GM04503 (cell line): Measurements from ENCODE around the gene GZMM.

ENCODE experiments used
- DNase-seq: peaks from one replicate; pipeline ENCODE4 v3.0.0-alpha.2; 2012; ENCODE audit warnings: low read depth

GZMM gene

DNA sequence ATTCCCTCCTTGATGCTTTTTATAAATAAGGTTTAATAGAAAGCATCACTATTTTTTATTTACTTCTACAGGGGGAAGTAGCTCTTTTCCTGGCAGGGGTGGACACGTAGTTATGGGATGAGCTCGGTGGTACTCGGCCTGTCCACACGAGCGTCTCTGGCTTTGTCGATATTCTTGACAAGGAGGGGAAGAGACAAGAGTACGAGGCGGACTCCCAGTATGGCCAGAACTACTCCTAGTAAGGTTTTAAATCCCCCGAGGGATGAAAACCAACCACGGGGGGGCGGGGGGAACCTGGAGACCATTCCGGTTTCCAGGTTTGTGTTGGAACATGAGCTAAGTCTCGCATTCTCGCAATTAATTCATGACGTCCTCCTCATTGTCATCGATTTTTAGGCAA is 23.0 kb downstream of the GZMM start:
- no peak for DNase-seq

DNA sequence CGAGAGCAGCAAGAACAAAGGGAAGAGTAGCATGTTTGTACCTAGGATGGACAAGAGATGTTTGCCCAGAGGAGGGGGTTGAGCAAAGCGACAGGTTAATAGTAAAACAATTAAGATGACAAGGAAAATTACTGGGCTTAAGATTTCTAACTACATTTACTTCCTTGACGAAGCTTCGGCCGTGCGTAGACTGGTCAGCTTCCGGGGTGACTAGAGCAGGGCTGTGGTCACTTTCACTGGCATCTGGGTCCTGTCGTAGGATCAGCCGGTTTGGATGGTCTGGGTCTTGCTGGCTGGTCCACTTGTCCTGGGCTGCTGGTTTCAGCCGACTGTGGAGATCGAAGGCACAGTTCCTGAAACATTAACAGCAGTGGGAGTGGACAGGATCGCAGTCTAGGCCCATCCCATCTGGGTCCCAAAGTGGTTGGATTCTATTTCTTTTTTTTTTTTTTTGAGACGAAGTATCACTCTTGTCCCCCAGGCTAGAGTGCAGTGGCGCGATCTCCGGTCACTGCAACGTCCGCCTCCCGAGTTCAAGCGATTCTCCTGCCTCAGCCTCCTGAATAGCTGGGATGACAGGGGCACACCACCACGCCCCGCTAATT is 23.5 kb downstream of the GZMM start:
- no peak for DNase-seq

DNA sequence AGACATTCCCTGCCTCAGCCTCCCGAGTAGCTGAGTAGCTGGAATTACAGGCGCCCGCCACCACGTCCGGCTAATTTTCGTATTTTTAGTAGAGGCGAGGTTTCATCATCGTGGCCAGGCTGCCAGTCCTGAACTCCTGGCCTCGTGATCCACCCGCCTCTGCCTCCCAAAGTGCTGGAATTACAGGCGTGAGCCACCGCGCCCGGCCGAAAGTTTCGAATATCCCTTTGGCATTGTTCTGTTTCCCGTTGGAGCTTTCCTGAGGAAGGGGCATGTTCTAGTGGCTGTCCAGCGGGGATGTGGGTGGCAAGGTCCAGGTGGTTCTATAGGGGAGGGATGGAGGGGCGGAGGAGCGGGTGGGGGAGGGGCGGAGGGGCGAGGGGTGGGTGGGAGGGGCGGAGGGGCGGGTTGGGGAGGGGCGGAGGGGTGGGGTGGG is 26.4 kb downstream of the GZMM start:
- DNase-seq: no peak

DNA sequence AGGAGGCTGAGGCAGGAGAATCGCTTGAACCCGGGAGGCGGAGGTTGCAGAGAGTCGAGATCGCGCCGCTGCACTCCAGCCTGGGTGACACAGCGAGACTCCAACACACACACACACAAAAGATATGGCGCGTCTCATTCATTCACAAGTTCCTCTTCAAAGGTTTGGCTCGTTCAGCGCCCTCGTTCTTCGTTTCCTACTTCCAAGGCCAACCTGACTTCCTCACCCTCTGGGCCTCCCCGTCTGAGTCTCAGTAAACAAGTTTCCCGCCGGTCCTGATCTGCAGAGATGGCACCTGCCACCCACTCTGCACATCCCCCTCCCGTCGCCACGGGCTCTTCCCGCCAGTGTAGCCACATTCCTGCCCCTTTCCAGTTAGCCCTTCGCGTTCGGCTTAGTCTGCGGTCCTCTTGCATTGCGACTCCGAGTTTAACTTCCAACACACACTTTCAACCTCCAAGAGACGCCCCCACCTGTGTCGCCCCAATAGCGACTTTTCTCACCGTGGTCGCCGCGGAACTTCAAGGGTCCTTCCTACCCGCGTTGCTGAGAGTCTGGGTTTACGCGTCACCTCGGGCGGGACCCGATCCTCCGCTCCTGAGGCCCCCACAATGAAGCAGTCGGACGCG is 27.2 kb downstream of the GZMM start:
- no peak for DNase-seq

DNA sequence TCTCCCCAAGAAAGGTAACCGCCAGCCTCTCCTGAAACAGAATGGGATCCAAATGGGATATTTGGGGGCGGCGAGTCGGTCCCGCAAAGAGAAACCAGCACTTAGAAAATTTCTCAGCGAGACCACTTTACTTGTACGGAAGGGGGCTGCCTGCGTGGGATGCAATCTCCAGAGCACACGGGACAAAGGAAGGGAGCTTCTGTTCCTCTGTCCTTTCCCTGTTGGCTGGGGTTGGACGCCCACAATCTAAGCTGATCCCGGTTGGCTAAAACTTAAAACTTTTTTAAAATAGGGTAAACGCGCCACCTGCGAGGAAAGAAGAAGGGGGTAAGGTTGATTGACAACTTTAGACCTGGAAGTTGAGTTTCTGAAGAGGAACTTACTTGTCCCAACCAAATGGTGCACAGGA is 27.7 kb downstream of the GZMM start:
- DNase-seq: no peak

DNA sequence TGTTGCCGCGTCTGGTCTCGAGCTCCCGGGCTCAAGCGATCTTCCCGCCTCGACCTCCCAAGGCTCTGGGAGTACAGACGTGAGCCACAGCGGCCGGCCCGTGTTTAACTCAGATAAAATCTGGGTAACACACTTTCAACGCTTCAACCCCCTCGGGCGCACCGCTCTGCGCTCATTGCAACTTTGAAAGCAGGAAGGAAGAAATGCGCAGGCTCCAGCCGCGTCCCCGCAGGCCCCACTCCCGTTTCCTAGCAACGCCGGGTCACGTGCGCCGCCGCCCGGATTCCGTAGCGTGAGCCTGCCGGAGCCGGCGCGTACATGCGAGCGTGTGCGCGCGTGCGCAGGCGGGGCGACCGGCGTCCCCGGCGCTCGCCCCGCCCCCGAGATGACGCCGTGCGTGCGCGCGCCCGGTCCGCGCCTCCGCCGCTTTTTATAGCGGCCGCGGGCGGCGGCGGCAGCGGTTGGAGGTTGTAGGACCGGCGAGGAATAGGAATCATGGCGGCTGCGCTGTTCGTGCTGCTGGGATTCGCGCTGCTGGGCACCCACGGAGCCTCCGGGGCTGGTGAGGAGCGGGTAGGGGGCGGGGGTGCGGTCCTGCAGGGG is 28.4 kb downstream of the GZMM start, which contains the start of gene BSG:
BSG (plus strand) TSS at position 457 of the 603 bp plus-strand sequence; CDS start at position 496, 39 bp downstream.
- DNase-seq: peak; percentile 70

DNA sequence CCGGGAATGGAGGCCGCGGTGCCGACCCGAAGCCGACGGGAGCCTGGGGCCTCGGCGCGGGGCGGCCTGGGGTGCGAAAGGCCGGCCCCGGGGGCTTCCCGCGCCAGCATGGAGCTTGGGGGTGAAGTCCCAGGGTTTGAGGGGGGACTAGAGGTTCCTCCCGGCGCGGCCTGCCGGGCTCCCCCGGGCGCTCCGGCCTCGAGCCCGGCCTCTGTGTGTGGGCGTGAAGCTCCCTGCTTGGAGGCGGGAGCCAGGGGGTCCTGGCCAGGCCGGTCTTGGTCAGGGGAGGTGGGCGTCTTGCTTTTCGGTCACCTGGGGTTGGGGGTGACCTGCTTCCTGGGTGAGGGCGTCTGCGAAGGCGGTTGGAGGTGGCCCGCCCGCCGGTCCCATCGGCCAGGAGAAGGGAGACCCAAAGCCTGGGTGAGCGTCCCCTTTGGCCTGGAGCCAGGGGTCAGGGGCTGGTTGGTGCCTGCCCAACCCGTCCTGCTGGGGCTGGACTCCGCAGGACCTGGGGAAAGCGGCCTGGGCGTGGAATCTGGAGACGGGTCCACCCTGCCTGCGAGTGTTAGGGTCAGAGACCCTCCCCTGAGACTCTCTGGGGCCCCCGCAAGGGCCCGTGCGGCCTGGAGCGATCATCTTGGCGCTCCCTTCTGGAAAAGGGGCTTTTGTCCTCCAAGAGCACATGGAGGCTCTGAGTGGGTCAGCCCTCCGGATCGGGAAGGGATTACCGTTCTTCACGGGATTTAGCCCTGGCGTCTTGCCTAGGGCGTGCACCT is 29.1 kb downstream of the GZMM start:
- no peak for DNase-seq

DNA sequence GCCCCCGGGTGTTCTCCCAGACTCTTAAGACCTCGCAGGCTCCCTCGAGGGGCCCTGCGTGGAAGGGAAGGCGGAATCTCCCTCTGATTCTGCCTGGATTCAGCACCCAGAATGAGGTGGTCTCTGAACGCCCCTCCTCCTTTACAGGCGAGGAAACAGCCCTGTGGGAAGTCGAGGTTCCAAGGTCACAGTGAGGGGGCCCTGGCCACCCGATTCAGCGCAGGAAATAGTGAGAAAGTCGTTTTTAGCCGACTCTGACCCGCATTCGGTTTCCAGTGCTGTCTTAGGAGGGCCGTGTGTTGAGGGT is 29.6 kb downstream of the GZMM start:
- DNase-seq: no peak

DNA sequence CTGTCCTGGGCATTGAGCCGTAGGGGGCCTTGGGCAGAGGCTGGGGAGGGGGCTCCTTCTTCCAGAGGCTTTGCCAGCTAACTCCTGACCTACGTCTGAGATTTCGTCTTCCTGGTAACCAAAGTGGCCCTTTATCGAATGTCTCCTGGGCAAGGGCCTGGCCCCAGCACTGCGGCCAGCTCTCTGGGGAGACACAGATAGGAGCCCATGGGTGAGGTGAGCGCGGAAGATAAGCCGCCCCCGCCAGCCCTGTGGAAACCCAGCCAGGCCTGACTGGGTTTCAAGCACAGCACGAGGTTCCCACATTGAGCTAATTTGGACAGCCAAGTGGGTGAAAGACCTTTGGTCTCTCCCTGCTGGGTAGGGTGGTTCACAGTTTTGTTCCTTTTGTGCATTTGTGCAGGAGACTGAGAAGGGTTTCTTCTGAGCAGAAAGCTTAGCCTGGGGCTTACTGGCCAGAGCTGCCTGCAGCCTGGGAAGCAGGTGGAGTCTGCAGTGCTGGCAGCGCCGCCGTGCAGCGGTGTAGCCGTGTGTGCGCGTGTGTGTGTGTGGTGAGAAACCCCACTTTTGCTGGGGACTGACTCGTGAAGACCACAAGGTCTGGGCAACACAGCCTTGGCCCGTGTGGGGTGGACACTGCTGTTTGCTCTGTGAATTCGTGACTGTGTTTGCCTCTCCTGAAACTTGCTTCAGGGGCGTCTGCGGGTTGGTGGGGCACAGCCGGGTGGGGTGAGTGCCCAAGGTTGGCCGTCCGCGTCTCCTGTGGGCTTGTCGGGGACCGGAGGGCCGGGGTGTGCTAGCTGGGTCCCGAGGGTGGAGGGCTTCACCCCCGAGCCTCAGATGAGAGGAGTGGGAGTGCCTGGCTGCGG is 31.0 kb downstream of the GZMM start:
- DNase-seq: no peak

DNA sequence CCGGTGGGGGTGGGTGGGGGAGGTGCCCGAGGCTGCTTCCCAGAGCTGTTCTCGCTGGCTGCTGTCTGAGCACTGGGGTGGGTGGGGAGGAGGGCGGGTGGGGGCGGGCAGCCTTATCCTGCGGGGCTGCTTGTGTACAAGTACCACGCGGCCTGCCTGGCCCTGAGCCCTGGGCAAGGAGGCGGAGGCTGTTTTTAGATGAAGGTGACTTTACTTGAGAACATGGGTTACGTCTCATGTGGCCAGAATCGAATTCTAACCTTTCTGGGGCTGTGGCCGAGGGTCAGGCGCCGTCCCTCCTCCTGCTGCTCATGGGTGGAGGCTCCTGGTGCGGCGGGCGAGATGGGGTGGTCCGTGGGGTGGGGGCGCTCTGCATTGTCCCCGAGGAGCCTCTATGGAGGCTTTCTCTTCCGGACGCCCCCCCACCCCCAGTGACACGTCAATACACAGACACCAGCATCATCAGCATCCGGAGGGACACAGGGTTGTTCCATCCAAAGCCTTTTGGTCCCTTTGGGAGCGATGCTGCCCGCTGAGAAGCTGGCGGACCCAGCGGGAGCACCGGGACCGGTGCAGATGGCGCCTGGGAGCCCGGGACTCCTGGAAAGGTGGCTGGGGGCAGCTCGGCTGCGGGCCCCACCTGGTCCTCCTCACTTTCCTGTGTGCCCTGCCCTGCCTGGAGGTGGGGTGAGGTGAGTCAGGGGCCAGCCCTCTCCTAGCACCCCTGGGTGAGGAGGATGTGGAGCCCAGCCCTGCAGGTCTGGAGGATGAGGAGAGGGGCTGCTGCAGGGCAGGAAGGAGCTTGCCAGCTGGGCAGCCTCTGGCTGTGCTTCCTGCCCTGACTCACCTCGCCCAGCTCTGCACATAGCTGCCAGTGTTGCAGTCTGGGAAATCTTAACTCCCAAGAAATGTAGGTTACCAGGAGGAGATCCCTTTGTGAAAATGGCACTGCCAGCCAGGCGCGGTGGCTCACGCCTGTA is 32.0 kb downstream of the GZMM start:
- DNase-seq: no peak

DNA sequence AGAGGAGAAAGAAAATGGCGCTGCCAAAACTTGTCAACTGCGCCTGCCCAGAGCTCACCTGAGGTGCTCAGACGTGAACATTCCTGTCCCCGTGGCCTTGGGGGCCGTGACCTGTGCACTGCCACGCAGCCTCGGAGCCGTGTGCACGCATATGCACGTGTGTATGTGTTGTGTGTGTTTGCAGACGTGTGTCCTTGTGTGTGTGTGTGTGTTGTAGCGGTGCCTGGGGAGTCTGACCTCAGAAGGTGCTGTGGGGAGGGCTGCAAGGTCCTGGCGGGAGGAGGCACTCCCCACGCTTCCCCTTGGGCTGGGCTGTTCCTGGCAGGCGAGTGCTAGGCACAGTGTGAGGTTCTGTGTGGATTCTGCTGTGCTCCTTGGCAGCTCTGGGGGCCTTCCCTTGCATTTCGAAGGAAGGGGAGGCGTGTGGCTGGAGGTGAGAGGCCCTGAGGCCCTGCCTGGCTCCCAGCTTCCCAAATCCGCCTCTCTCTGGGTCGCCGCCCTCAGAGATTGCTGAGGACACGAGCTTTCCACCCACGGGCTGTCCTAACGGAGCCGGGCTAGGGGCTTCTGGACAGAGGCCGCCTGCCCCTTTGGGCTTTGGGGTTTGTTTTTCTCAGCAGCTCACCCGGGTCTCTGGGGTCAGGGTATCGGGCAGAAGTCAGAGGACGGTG is 33.0 kb downstream of the GZMM start:
- DNase-seq: no peak

DNA sequence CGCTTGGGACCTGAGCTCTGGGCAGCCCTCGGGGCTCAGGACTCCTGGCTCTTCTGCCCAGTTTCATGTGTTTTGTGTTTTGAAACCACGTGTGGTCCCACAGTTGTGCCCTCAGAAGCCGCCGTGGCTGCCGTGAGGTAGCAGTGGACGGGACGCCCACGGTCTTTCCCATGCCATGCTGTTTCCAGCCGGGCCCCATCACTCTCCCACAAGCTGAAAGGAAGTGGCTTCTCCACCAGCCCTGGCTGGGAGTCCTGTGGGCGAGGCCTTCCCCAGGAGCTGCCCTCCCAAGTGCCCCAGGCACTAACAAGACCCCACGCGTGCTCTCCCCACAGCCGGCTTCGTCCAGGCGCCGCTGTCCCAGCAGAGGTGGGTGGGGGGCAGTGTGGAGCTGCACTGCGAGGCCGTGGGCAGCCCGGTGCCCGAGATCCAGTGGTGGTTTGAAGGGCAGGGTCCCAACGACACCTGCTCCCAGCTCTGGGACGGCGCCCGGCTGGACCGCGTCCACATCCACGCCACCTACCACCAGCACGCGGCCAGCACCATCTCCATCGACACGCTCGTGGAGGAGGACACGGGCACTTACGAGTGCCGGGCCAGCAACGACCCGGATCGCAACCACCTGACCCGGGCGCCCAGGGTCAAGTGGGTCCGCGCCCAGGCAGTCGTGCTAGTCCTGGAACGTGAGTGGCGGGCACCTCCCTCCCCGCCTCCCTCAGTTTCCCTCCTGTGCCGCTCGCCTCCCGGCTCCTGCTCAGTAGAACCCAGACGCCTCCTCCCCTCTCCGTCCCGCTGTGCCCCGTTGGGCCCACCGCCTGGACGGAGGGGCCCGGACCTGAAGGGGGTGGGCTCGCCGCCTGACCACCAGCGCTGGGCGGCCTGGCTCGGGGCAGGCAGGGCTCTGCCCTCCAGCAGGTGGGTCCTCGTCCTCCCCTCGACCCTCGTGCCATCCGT is 33.9 kb downstream of the GZMM start:
- no peak for DNase-seq

DNA sequence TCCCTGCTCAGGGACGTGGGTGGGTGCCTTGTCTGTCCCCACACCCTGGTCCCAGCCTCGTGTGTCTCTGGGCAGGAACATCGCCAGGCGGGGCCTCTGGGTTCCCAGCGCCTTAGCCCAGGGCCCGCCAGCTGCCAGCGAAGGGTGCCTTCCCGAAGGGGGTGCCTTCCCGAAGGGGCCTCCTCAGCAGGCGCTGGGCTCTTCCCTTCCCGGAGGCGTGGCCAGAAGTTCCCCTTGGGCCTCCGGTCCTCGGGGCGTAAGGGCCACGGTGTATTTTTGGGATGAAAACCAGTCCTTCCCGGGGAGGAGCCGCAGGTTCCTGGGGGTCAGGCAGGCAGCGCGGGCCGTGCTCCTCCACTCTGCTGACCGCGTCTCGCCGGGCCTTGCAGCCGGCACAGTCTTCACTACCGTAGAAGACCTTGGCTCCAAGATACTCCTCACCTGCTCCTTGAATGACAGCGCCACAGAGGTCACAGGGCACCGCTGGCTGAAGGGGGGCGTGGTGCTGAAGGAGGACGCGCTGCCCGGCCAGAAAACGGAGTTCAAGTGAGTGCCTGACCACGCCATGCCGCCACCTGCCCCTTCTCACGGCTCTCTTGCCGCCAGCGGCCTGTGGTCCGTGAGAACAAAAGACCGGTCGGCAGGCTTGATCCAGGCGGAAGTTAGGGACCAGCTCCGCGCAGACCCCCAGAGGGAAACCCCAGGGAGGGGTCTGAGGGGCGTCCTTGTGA is 35.4 kb downstream of the GZMM start:
- DNase-seq: no peak

DNA sequence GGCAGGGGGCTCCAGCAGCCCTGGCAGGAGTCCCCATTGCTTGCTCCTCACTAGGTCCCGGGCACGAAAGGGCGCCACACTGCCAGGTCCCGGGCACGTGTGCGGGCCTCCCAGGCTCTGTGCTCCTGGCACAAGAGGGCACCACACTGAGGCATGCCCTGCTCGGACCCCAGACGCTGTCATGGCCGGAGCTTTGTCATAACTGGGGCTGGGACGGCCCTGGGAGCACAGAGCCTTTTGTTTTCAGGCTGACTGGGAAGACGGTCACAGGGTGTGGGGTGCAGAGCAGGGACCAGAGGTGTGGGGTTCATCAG is 35.9 kb downstream of the GZMM start:
- no peak for DNase-seq

DNA sequence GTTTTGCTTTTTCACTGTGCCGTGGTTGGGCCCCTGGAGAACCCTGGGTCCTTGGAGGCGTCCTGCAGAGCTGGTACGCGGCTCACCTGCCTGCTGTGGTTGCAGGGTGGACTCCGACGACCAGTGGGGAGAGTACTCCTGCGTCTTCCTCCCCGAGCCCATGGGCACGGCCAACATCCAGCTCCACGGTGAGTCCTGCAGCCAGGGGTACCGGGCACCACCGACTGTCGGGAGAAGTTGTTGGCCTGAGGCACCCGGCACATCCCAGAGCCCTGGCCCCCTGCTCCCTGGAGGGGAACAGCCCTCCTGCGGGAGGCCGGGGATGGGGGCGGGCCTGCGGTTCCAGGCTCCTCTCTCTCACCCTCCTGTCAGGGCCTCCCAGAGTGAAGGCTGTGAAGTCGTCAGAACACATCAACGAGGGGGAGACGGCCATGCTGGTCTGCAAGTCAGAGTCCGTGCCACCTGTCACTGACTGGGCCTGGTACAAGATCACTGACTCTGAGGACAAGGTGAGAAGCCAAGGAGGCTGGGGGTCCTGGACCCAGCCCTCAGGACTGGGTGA is 36.5 kb downstream of the GZMM start:
- no peak for DNase-seq

DNA sequence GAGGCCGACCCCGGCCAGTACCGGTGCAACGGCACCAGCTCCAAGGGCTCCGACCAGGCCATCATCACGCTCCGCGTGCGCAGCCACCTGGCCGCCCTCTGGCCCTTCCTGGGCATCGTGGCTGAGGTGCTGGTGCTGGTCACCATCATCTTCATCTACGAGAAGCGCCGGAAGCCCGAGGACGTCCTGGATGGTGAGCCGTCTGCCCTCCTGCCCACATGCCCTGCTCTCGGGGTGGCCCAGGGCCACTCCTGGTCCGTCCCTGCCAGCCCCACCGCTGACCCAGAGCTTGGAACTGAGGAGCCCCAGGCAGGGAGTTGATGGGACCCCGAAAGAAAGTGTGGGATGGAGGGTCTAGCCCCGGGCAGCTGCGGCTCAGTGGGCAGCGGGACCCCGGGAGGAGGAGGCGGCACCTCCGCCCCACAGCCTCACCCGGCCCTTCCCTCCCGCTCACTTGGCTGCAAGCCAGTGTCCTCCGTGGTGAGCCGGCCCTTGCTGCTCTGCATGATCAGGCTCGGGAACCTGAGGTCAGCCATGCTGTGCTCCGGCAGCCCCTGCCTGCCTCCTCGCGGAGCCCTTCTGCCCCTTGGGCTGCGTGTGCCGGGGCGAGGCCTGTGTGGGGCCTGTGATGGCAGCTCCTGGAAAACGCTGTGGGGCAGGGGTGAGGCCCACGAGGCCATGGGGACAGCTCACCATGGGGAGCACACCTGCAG is 37.7 kb downstream of the GZMM start:
- DNase-seq: no peak

DNA sequence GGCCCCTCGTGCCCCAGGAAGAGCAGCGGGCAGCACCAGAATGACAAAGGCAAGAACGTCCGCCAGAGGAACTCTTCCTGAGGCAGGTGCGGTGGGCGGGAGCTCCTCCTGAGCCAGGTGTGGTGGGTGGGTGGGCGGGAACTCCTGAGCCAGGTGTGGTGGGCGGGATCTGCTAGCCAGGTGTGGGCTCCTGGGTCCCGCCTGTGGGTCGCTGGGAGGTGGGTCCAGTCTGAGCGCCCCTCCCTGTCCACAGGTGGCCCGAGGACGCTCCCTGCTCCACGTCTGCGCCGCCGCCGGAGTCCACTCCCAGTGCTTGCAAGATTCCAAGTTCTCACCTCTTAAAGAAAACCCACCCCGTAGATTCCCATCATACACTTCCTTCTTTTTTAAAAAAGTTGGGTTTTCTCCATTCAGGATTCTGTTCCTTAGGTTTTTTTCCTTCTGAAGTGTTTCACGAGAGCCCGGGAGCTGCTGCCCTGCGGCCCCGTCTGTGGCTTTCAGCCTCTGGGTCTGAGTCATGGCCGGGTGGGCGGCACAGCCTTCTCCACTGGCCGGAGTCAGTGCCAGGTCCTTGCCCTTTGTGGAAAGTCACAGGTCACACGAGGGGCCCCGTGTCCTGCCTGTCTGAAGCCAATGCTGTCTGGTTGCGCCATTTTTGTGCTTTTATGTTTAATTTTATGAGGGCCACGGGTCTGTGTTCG is 38.8 kb downstream of the GZMM start:
- DNase-seq: no peak
